ENCODE measurements around the gene PDILT.

PDILT gene

GRCh38 chr16:20363191-20363590 lies 41.3 kb downstream of the PDILT start:
- no peak for DNase-seq

DNA sequence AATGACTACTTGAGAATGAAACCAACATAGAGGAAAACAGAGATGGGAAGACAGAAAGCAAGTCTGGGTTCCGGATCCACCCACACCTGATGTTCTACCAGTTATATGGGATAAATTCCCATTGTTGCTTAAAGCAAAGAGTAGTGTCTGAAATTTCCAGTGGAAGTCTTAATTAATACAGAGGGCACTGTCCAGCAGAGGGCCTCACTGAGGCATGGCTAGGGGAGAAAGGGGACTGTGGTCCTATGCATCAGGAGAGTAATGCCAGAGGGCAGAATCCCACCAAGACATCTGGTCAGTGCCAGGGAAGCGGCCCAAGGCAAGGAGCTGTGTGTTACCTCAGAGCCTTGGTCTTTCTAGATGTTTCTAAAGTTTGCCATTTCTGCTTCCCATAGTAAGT lies 44.5 kb downstream of the PDILT start:
- DNase-seq, result no peak

- DNase-seq, result no peak
Measured at GRCh38 chr16:20355114-20355782, 49.3 kb downstream of the PDILT start.

DNA sequence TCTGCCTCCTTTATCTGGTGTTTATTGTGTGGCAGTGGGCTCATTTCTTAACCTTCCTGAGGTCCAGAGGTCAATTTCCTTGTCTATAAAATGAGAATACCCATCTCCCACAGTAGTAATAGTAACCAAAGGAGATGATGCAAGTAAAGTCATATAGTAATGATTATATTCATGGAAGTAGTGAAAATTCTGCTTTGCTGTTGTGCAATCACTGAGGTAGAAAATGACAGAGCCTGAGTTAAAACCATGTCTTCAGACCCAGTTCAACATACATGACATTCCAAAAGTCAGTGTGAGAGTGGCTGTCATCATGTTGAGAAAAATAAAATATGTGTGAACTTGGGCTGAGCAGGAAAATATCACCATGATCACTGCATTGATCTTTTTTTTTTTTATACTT lies 51.2 kb downstream of the PDILT start:
- no peak for DNase-seq

DNA sequence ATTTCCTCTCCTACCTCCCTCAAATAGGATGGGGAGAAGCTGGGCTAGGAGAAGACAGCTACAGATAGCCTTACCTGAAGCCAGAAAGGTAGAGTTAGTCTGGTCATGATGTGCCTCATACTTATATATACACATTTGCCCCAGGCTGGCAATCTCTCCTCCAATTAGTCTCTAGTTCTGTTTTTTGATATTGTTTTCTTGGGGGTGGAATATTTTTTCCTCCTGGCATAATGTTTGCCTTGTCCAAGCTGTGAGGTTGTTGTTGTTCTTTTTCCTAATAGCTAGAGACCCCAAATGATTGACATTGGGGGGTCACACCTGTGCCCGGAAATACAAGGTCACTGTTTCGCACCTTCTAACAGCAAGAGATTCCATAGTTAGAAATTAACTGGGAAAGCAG lies 51.9 kb downstream of the PDILT start, which contains the start of gene UMOD:
Gene UMOD (minus strand): TSS at position 101 of the 400 bp plus-strand sequence. CDS start 1,978 bp downstream, outside the sequence.
- DNase-seq, result no peak

DNA sequence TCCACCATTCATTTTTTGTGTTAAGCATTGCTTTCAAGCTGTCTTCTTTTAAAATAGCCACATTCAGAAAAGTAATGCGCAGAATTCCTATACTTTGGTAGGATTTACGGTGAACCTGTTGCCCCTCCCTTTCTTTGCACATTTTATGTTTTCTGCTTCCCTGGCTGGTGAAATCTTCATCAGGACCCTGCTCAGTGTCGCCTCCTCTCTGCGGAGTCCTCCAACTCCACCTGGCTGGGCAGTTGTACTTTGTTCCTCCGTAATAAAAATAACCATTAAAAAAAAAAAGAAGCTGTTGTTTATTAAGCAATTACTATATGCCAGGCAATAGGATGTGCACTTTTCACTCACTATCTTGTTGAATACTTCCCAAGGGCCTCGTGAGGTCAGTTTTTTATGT lies 54.9 kb downstream of the PDILT start:
- DNase-seq, result no peak

DNA sequence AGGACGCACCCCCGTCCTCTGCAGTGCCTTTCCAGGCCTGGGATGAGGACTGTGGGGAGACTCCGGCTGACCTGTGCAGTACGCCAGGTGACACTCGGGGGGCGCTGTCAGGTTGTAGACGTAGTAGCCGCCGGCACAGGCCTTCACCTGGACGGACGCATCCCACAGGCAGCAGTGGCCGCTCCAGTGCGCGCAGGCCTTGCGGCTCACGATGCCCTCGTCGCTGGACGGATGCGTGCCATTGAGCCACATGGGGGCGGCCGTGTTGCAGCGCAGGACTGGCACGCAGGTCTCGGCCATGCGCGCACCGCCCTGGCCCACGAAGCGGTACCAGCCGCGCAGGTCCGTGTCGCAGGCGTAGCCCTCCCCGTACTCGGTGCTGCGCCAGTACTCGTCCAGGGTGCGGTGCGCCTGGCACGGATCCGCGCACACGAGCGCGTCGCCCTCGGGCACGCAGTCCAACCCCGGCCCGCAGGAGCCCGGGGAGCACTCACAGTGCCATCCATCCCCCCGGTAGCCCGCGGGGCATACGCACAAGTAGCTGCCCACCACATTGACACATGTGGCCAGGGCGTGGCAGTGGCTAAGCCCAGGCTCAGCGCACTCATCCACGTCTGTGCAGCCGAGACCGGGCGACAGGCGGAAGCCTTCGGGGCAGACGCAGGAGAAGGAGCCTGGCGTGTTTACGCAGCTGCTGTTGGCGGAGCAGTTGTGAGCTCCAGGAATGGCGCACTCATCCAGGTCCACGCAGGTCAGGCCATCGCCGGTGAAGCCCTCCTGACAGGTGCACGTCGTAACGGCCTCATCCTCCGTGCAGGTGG lies 56.0 kb downstream of the PDILT start:
- DNase-seq, result no peak

GRCh38 chr16:20347666-20348364 lies 56.7 kb downstream of the PDILT start:
- no peak for DNase-seq

- DNase-seq, result no peak
Measured at GRCh38 chr16:20344611-20345010, 59.9 kb downstream of the PDILT start.

- DNase-seq, result no peak
Measured at GRCh38 chr16:20339744-20340143, 64.8 kb downstream of the PDILT start.

- DNase-seq, result no peak
Measured at GRCh38 chr16:20336955-20337354, 67.6 kb downstream of the PDILT start.

GRCh38 chr16:20334396-20334795 lies 70.1 kb downstream of the PDILT start:
- DNase-seq, result no peak

GRCh38 chr16:20333120-20333519 lies 71.4 kb downstream of the PDILT start:
- DNase-seq, result no peak

DNA sequence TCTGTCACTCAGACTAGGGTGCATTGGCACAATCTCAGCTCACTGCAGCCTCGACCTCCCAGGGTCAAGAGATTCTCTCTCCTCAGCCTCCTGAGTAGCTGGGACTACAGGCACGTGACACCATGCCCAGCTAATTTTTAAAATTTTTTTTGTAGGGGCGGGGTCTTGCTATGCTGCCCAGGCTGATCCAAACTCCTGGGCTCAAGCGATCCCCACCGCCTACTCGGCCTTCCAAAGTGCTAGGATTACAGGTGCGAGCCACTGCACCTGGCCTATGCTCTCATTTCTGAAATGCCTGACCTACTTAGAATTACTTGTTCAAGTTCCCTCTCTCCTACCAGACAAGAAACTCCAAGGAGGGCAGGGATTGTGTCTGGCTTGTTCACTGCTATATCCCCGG lies 72.1 kb downstream of the PDILT start:
- DNase-seq, result no peak

DNA sequence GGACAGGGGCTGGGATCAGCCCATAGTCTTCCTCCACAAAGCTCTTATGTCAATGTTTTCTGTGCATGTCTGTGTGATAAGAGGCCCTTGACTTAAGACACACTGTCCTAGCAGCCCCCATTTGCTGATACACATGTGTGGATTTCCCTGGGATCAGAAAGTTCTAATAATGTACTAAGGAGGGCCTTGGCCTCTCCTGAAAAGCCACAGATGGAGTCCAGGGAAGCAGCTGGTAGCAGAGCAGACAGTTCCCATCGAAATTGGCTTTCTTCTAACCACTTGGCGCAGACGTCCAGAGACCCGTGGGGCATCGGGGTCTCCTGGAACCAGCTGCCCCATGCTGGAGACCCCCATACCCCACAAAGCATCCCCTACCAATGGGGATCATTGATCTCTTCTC lies 72.9 kb downstream of the PDILT start:
- no peak for DNase-seq

- no peak for DNase-seq
Measured at GRCh38 chr16:20329392-20330138, 75.0 kb downstream of the PDILT start.

- no peak for DNase-seq
Measured at GRCh38 chr16:20327444-20328041, 77.0 kb downstream of the PDILT start, which contains the start of gene GP2. Gene GP2 (minus strand): TSS chr16:20327513. CDS start chr16:20326431, 1,082 bp downstream.

GRCh38 chr16:20326321-20326720 lies 78.2 kb downstream of the PDILT start:
- DNase-seq, result no peak

GRCh38 chr16:20325005-20325404 lies 79.5 kb downstream of the PDILT start:
- DNase-seq, result no peak

DNA sequence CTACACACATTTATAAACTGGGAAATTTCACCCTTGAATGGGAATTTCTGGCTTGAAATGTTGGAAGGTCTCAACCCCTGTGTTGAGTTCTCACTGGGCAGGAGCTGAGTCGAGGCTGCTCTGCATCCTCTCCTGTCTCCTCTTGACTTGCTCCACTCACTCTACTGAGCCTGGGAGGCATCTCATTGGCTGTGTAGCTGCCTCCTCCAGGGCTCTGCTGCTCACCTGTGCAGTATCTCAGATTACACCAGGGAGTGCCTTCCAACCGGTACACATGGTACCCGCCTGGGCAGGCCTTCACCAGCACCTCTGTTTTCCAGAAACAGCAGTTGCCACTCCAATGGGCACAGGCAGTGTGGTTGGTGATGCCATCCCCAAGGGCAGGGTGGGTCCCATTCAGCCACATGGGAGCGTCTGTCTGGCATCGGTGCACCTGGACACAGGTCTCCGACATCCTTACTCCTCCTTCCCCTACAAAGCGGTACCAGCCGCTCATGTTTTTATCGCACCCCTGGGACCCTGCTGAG lies 80.9 kb downstream of the PDILT start:
- DNase-seq, result no peak

GRCh38 chr16:20322696-20323095 lies 81.8 kb downstream of the PDILT start:
- no peak for DNase-seq

DNA sequence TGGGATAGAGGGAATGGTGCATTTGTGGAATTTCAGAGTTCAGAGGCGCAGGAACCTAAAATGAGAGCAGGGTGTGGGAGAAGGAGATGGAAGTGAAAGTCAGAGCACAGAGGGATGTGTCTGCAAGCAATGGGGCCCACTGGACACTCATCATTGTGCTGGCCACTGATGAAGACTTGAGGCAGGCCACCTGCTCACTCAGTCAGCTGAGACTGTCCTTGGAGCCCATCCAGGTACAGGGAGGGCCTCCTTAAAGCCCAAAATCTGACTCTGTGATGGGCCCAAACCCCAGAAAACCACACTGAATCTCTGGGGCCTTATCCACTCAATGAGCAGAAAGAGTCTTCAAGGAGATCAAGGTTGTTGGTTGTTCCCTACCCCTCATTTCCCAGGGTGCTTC lies 82.9 kb downstream of the PDILT start:
- DNase-seq, result no peak
